DND-41 (cell line): Measurements from ENCODE around the gene ST6GALNAC3.

Experiments used
- ATAC-seq: fragments of 200-7000 bp; cut with Tn5 transposase; 3 replicates; pipeline ENCODE4 v1.9.1; 2021; ENCODE audit warnings: low read depth; ENCODE audit not compliant: insufficient read depth
- DNase-seq: peaks from one replicate; pipeline ENCODE4 v3.0.0-alpha.2; 2020
- H2AFZ ChIP-seq: 2 replicates; pipeline ENCODE4 v1.6.0; 2012; ENCODE audit warnings: low read depth, low read length
- H3K27ac ChIP-seq: 2 replicates; pipeline ENCODE4 v1.5.1; 2012; ENCODE audit warnings: low read length, inconsistent platforms
- H3K27me3 ChIP-seq: fragments of 200-600 bp; sonication (generic); 2 replicates; pipeline ENCODE4 v1.6.0; 2012; ENCODE audit warnings: low read length, mild to moderate bottlenecking, inconsistent platforms; ENCODE audit not compliant: insufficient read depth, poor library complexity
- H3K36me3 ChIP-seq: 2 replicates; pipeline ENCODE4 v1.5.1; 2012; ENCODE audit warnings: low read length, inconsistent platforms; ENCODE audit not compliant: insufficient read depth
- H3K4me1 ChIP-seq: 2 replicates; pipeline ENCODE4 v1.5.1; 2012; ENCODE audit warnings: mild to moderate bottlenecking, low read length; ENCODE audit not compliant: insufficient read depth
- H3K4me2 ChIP-seq: 2 replicates; pipeline ENCODE4 v1.6.0; 2012; ENCODE audit warnings: mild to moderate bottlenecking, moderate library complexity, low read length, inconsistent platforms; ENCODE audit not compliant: insufficient read depth
- H3K4me3 ChIP-seq, 2 experiments: fragments of 200-600 bp in 1 of 2; shearing (Covaris generic) in 1 of 2; 2 replicates each; pipeline ENCODE4 v1.5.1; 2012 to 2016; ENCODE audit warnings: inconsistent platforms in 2 of 2, low read length in 2 of 2, mild to moderate bottlenecking in 2 of 2, low read depth in 1 of 2, moderate library complexity in 1 of 2
- H3K79me2 ChIP-seq: 2 replicates; pipeline ENCODE4 v1.6.0; 2012; ENCODE audit warnings: low read length, inconsistent platforms; ENCODE audit not compliant: insufficient read depth
- H3K9ac ChIP-seq: 2 replicates; pipeline ENCODE4 v1.6.0; 2012; ENCODE audit warnings: low read depth, mild to moderate bottlenecking, inconsistent platforms, low read length, moderate library complexity
- H3K9me3 ChIP-seq: 2 replicates; pipeline ENCODE4 v1.5.1; 2012; ENCODE audit warnings: low read length, moderate library complexity, mild to moderate bottlenecking, inconsistent platforms; ENCODE audit not compliant: insufficient read depth, severe bottlenecking
- H4K20me1 ChIP-seq: 2 replicates; pipeline ENCODE4 v1.6.0; 2012; ENCODE audit warnings: low read length; ENCODE audit not compliant: insufficient read depth
- EZH2 ChIP-seq: IDR thresholded peaks from 3 replicates; pipeline ENCODE4 v1.6.1; 2012; ENCODE audit warnings: borderline replicate concordance, low read depth, mild to moderate bottlenecking, moderate library complexity, low read length, inconsistent platforms; ENCODE audit not compliant: severe bottlenecking
- TF ChIP-seq, protein P1 (sequence below): IDR thresholded peaks from 2 replicates; pipeline ENCODE4 v1.5.1; 2012; ENCODE audit warnings: borderline replicate concordance, low read length, moderate library complexity, mild to moderate bottlenecking; ENCODE audit not compliant: poor library complexity, severe bottlenecking; ENCODE audit errors: extremely low read depth

The ST6GALNAC3 gene

DNA sequence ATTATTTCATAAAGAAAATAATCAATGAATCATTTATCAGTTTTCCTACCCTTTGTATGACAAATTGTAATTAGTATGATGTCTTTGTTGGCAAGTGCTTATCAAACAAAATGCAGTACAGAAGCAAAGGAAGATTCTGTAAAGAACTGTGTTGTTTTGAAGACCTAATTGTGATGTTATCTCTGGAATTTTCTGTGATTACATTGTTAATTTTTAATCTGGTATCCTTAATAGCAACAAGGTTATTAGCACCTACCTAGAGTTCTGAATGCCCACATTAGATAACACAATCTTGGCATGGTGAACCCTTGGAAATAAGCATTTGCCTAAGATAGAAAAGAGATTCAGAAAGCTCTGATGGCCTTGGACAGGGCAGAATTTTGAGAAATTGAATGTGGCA is 518.6 kb downstream of the ST6GALNAC3 start:
- no peaks in the 10 kb centered on the region for H4K20me1 ChIP-seq
- H3K27me3 ChIP-seq: peaks cover 2% of the 10 kb centered on the region
- no peak overlapping the region for H3K27ac ChIP-seq
- H3K9me3 ChIP-seq: no peaks in the 10 kb centered on the region
- no peak overlapping the region for H3K4me3 ChIP-seq
- H3K9ac ChIP-seq: no peak overlapping the region
- ATAC-seq (no peak), DNase-seq (no peak)
- H2AFZ ChIP-seq: no peak overlapping the region
- H3K79me2 ChIP-seq: no peaks in the 10 kb centered on the region
- TF ChIP-seq, protein P1, sequence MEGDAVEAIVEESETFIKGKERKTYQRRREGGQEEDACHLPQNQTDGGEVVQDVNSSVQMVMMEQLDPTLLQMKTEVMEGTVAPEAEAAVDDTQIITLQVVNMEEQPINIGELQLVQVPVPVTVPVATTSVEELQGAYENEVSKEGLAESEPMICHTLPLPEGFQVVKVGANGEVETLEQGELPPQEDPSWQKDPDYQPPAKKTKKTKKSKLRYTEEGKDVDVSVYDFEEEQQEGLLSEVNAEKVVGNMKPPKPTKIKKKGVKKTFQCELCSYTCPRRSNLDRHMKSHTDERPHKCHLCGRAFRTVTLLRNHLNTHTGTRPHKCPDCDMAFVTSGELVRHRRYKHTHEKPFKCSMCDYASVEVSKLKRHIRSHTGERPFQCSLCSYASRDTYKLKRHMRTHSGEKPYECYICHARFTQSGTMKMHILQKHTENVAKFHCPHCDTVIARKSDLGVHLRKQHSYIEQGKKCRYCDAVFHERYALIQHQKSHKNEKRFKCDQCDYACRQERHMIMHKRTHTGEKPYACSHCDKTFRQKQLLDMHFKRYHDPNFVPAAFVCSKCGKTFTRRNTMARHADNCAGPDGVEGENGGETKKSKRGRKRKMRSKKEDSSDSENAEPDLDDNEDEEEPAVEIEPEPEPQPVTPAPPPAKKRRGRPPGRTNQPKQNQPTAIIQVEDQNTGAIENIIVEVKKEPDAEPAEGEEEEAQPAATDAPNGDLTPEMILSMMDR: no peak
- TF ChIP-seq EZH2: no peak
- H3K36me3 ChIP-seq: no peaks in the 10 kb centered on the region
- H3K4me1 ChIP-seq: no peaks in the 10 kb centered on the region
- no peak overlapping the region for H3K4me2 ChIP-seq

DNA sequence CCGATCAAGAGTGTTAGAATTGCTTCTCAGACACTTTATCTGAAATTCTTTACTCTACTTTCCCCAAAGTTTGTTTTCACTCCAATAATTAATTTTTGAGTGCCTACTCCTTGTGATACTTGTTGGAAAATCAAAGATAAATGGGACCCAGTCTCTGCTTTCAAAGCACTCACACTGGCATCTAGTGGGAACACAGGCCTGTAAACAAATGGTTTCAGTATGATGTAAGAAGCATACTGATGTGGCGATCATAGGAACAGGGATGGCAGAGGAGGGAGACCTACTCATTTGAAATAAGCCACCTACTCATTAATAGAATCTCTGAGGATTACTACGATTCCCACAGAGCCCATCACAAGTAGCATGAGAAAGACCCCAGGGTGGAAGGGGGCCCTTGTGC is 519.1 kb downstream of the ST6GALNAC3 start:
- ATAC-seq (no peak), DNase-seq (no peak)
- no peak overlapping the region for H3K9ac ChIP-seq
- H3K27ac ChIP-seq: no peak overlapping the region
- H3K27me3 ChIP-seq: peaks cover 5% of the 10 kb centered on the region
- H3K4me2 ChIP-seq: no peak overlapping the region
- H3K4me1 ChIP-seq: no peaks in the 10 kb centered on the region
- no peak overlapping the region for H2AFZ ChIP-seq
- H3K4me3 ChIP-seq: no peak overlapping the region
- H3K79me2 ChIP-seq: no peaks in the 10 kb centered on the region
- no peaks in the 10 kb centered on the region for H3K36me3 ChIP-seq
- TF ChIP-seq EZH2: no peak
- TF ChIP-seq, protein P1: no peak
- no peaks in the 10 kb centered on the region for H3K9me3 ChIP-seq
- H4K20me1 ChIP-seq: no peaks in the 10 kb centered on the region

DNA sequence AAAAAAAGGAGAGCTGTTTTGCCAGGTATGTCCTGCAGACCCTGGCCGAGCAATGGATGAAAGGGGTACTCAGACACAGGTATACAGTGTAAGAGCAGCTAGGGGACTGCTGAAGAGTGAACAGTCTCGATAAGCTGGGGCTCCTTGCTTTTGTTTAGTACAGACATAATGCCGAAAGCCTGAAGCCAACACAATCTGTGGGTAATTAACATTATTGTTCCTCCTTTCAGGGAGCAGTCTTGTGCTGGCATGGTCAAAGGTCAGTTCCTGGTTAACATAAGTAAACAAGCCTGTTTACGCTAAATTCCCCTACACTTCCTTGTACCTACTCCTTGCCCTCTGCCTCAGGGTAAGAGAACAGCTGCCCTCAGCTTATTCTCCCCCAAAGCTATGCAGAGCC is 520.5 kb downstream of the ST6GALNAC3 start:
- Histone ChIP-seq H3K9me3 (no peaks in the 10 kb centered on the region), H3K4me1 (no peaks in the 10 kb centered on the region), H3K36me3 (no peaks in the 10 kb centered on the region), H3K27me3 (peaks cover 5% of the 10 kb centered on the region), H3K27ac (no peak overlapping the region), H3K4me2 (no peak overlapping the region), H2AFZ (no peak overlapping the region), H4K20me1 (no peaks in the 10 kb centered on the region), H3K9ac (no peak overlapping the region), H3K79me2 (no peaks in the 10 kb centered on the region), H3K4me3 (no peak overlapping the region)
- TF ChIP-seq, protein P1: no peak
- TF ChIP-seq EZH2: no peak
- ATAC-seq (no peak), DNase-seq (no peak)

DNA sequence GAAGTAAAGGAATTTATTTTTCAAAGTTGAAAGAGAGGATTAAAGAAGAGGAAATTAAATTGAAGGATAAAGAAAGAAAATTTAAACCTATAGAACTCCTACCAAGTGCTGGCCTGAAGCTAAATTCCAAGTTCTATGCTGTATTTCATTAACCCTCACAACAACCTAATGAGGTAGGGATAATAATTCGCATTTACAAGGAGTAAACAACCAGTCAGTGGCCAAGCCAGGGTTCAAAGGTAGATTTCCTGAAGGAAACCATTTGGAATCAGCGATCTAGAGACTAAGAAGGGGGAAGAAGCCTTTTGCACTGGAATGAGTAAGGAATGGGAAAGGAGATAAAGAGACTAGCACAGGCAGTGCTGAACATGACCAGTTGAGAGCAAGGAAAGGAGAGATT is 526.9 kb downstream of the ST6GALNAC3 start:
- Histone ChIP-seq H3K27me3 (peaks cover 5% of the 10 kb centered on the region), H3K4me3 (no peak overlapping the region), H3K79me2 (no peaks in the 10 kb centered on the region), H3K4me2 (no peak overlapping the region), H3K9me3 (no peaks in the 10 kb centered on the region), H3K36me3 (no peaks in the 10 kb centered on the region), H3K27ac (no peak overlapping the region), H4K20me1 (no peaks in the 10 kb centered on the region), H2AFZ (no peak overlapping the region), H3K4me1 (no peaks in the 10 kb centered on the region), H3K9ac (no peak overlapping the region)
- TF ChIP-seq, protein P1: no peak
- TF ChIP-seq EZH2: no peak
- no peak for ATAC-seq
- no peak for DNase-seq
